Measurements from ENCODE around the gene COL9A3. TPM values are rescaled to one million over a fixed set of nuclear protein-coding genes. Genes with fewer than 3 reads are reported as not detected.

COL9A3 gene
- total RNA-seq, 2 experiments from 2014 or later = not detected

DNA sequence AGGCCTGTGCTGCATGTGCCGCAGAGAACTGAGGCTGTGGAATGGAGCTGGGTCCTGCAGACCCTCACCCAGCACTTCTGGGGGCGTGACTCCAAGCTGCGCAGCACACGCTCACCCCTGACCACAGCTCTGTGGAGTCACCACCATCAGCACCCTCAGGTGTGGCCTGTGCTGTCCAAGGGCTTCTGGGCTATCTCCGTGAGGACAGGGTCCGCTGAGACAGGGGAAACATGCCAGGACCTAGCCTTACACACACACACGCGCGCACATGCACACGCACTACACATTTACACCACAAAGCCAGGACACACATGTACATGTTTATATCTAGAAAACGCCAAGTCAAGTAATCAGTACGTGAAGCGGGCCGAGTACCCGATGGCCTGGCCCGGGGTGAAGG is 71.6 kb downstream of the COL9A3 start:
- POLR2A ChIA-PET = interaction anchor here (1.3 kb wide), 1 partner anchor 27 kb away, joined by 3 read pairs; the partner anchor contains the start of gene TCFL5
- peaks cover 45% of the 10 kb centered on the region for H3K4me1 Mint-ChIP-seq (ENCODE audit: low read depth)
- no peak for TF ChIP-seq CTCF (IDR thresholded peaks at IDR 0.05)

DNA sequence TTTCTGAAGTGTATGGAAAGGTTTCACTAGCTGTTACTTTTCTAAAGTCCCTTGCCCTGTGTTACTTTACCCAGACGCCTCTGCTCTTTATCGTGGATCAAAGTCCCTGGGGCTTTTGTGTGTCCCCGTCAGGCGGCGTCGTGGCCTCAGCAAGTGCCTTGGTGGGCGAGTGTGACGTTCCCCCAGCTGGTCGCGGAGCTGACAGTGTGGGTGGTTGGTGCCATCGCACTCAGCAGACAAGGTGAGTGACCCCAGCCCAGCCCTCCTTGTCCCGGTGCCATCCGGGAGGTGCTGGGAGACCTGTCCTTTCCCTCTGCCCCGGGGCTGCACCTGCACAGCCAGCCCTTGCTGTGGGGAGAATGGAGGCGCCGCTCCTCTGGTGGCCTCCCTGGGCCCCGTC is 72.1 kb downstream of the COL9A3 start:
- intact Hi-C loops (cut with DNase I, micrococcal nuclease) = no loop called here
- Histone ChIP-seq H3K27ac (ENCODE audit: low read depth in 1 of 2, low read length in 2 of 2) (no peak overlapping the region), H3K4me3 (ENCODE audit: low read length) (no peak overlapping the region), H3K9me3 (ENCODE audit: control insufficient read depth in 1 of 2, insufficient read depth in 1 of 2, low read length in 2 of 2) (no peaks in the 10 kb centered on the region), H3K36me3 (ENCODE audit: insufficient read depth, low read length) (peaks cover 75% of the 10 kb centered on the region), H3K4me1 (ENCODE audit: insufficient read depth, low read length) (peaks cover 63% of the 10 kb centered on the region), H3K27me3 (ENCODE audit: control insufficient read depth in 1 of 2, insufficient read depth in 2 of 2, low read length in 2 of 2) (no peaks in the 10 kb centered on the region)
- Mint-ChIP-seq H3K4me3 (no peak overlapping the region), H3K27me3 (no peaks in the 10 kb centered on the region), H3K36me3 (ENCODE audit: low read depth) (peaks cover 75% of the 10 kb centered on the region), H3K4me1 (ENCODE audit: low read depth) (peaks cover 45% of the 10 kb centered on the region), H3K9me3 (no peaks in the 10 kb centered on the region), H3K27ac (no peak overlapping the region)
- ATAC-seq (ENCODE audit: poor library complexity) = no peak
- no peak for DNase-seq
- ChIA-PET POLR2A (interaction anchor here (1.3 to 2.5 kb wide), 2 partner anchors 10 to 27 kb away, joined by 3 to 11 read pairs; partner anchors contain the start of gene TCFL5), CTCF (no interaction called here)
- no peak for TF ChIP-seq CTCF (IDR thresholded peaks at IDR 0.05)

More for the DNA sequence above, 71.6 kb downstream of the COL9A3 start:
- Mint-ChIP-seq H3K4me3 (no peak overlapping the region), H3K36me3 (ENCODE audit: low read depth) (peaks cover 70% of the 10 kb centered on the region), H3K27me3 (no peaks in the 10 kb centered on the region), H3K9me3 (no peaks in the 10 kb centered on the region), H3K27ac (no peak overlapping the region)
- Histone ChIP-seq H3K4me1 (ENCODE audit: insufficient read depth, low read length) (peaks cover 58% of the 10 kb centered on the region), H3K36me3 (ENCODE audit: insufficient read depth, low read length) (peaks cover 70% of the 10 kb centered on the region), H3K27me3 (ENCODE audit: control insufficient read depth in 1 of 2, insufficient read depth in 2 of 2, low read length in 2 of 2) (no peaks in the 10 kb centered on the region), H3K4me3 (ENCODE audit: low read length) (no peak overlapping the region), H3K9me3 (ENCODE audit: control insufficient read depth in 1 of 2, insufficient read depth in 1 of 2, low read length in 2 of 2) (no peaks in the 10 kb centered on the region), H3K27ac (ENCODE audit: low read depth in 1 of 2, low read length in 2 of 2) (no peak overlapping the region)
- CTCF ChIA-PET = no interaction called here
- DNase-seq (no peak), ATAC-seq (ENCODE audit: poor library complexity) (no peak)
- intact Hi-C loops (cut with DNase I, micrococcal nuclease) = no loop called here

- H3K27ac ChIP-seq (ENCODE audit: low read depth in 1 of 2, low read length in 2 of 2) = no peak overlapping the region
- ATAC-seq (ENCODE audit: poor library complexity) (no peak), DNase-seq (no peak)
- Mint-ChIP-seq H3K9me3 (no peaks in the 10 kb centered on the region), H3K27ac (peak overlapping the region; percentile 96), H3K27me3 (no peaks in the 10 kb centered on the region), H3K36me3 (ENCODE audit: low read depth) (peaks cover 80% of the 10 kb centered on the region), H3K4me1 (ENCODE audit: low read depth) (peaks cover 45% of the 10 kb centered on the region), H3K4me3 (no peak overlapping the region)
- H3K9me3 ChIP-seq (ENCODE audit: control insufficient read depth in 1 of 2, insufficient read depth in 1 of 2, low read length in 2 of 2) = no peaks in the 10 kb centered on the region
- H3K4me3 ChIP-seq (ENCODE audit: low read length) = no peak overlapping the region
- intact Hi-C loops (cut with DNase I, micrococcal nuclease) = no loop called here
- CTCF ChIA-PET = no interaction called here
- H3K4me1 ChIP-seq (ENCODE audit: insufficient read depth, low read length) = peaks cover 66% of the 10 kb centered on the region
- H3K36me3 ChIP-seq (ENCODE audit: insufficient read depth, low read length) = peaks cover 80% of the 10 kb centered on the region
- no peaks in the 10 kb centered on the region for H3K27me3 ChIP-seq (ENCODE audit: control insufficient read depth in 1 of 2, insufficient read depth in 2 of 2, low read length in 2 of 2)
- POLR2A ChIA-PET = interaction anchor here (2.5 kb wide), 1 partner anchor 10 kb away, joined by 11 read pairs; no protein-coding TSS in a partner anchor
- TF ChIP-seq CTCF (IDR thresholded peaks at IDR 0.05) = no peak
Measured at GRCh38 chr20:62889411-62889810, 72.6 kb downstream of the COL9A3 start.
